ENCODE measurements around the gene TMA7. TPM values are rescaled to one million over a fixed set of nuclear protein-coding genes. Genes with fewer than 3 reads are reported as not detected.

Gene TMA7
- total and polyA plus RNA-seq, 2 of the 13 experiments (the other 11 are each of a cell fraction or from before 2014, with no cell fraction given) = 100 to 486 TPM

DNA sequence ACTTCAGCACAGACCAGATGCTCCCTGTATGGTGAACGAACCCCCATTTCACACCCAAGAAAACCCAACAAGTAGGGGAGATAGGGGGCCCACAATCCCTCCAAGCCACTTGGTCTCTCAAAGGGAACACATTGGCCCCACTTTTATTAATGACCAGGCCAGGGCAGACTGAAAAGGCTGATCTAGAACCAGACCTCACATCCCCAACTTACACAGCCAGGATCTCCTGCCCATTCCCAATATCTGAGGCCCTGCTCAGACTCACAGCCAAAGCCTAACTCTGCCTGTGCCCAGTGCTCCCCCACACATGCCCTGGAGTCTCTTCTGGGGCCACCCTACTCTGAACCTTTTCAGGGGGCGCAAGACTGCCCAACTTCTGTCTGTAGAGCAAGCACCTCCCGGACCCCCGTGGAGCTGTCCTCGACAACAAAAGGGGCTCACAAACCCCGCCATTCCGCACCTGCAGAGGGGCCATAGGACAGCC lies 11.9 kb upstream of the TMA7 start (continued):
- 0 out of 2 replicates have a peak, but pooled peaks have one; percentile 14 for TF ChIP-seq ZNF136 (CRISPR knock-in tag; IDR thresholded peaks at IDR 0.05; ENCODE audit: low read depth)
- 0 out of 2 replicates have a peak, but pooled peaks have one; percentile 64 for TF ChIP-seq SRY (CRISPR knock-in tag; IDR thresholded peaks at IDR 0.05)
- TF ChIP-seq, protein P1, sequence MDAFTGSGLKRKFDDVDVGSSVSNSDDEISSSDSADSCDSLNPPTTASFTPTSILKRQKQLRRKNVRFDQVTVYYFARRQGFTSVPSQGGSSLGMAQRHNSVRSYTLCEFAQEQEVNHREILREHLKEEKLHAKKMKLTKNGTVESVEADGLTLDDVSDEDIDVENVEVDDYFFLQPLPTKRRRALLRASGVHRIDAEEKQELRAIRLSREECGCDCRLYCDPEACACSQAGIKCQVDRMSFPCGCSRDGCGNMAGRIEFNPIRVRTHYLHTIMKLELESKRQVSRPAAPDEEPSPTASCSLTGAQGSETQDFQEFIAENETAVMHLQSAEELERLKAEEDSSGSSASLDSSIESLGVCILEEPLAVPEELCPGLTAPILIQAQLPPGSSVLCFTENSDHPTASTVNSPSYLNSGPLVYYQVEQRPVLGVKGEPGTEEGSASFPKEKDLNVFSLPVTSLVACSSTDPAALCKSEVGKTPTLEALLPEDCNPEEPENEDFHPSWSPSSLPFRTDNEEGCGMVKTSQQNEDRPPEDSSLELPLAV (CRISPR knock-in tag; conservative IDR thresholded peaks at IDR 0.05; ENCODE audit: low read depth) = no peak
- TF ChIP-seq, protein P2, sequence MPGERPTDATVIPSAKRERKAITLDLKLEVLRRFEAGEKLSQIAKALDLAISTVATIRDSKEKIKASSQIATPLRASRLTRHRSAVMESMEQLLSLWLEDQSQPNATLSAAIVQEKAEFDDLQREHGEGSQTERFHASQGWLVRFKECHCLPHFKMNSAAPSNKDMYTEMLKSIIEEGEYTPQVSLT (CRISPR knock-in tag; IDR thresholded peaks at IDR 0.05; ENCODE audit: borderline replicate concordance, low read depth) = no peak
- TF ChIP-seq FOXJ3 (CRISPR knock-in tag; IDR thresholded peaks at IDR 0.05; ENCODE audit: borderline replicate concordance) = no peak; the same call in 1 of the 2 replicates
- no peak for TF ChIP-seq ATF1 (CRISPR knock-in tag; IDR thresholded peaks at IDR 0.05)
- 0 out of 2 replicates have a peak, but pooled peaks have one; percentile 22 for TF ChIP-seq ZNF160 (CRISPR knock-in tag; IDR thresholded peaks at IDR 0.05)
- no peak for TF ChIP-seq GATA4 (IDR thresholded peaks at IDR 0.05; ENCODE audit: borderline replicate concordance, low read depth)
- no peak for TF ChIP-seq ZNF207 (IDR thresholded peaks at IDR 0.05; ENCODE audit: borderline replicate concordance)
- TF ChIP-seq AHR (CRISPR knock-in tag; IDR thresholded peaks at IDR 0.05) = no peak
- TF ChIP-seq, protein P3, sequence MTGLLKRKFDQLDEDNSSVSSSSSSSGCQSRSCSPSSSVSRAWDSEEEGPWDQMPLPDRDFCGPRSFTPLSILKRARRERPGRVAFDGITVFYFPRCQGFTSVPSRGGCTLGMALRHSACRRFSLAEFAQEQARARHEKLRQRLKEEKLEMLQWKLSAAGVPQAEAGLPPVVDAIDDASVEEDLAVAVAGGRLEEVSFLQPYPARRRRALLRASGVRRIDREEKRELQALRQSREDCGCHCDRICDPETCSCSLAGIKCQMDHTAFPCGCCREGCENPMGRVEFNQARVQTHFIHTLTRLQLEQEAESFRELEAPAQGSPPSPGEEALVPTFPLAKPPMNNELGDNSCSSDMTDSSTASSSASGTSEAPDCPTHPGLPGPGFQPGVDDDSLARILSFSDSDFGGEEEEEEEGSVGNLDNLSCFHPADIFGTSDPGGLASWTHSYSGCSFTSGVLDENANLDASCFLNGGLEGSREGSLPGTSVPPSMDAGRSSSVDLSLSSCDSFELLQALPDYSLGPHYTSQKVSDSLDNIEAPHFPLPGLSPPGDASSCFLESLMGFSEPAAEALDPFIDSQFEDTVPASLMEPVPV (CRISPR knock-in tag; IDR thresholded peaks at IDR 0.05) = peak; percentile 21; the same call in 1 of the 2 replicates
- no peak for TF ChIP-seq AGO1 (IDR thresholded peaks at IDR 0.05; ENCODE audit: low read depth, low read length, poor library complexity, severe bottlenecking)
- TF ChIP-seq SETDB1 (CRISPR knock-in tag; IDR thresholded peaks at IDR 0.05; ENCODE audit: borderline replicate concordance) = no peak
- no peak for TF ChIP-seq ZNF644 (CRISPR knock-in tag; IDR thresholded peaks at IDR 0.05; ENCODE audit: low read depth)
- TF ChIP-seq CBX5 (CRISPR knock-in tag; IDR thresholded peaks at IDR 0.05; ENCODE audit: borderline replicate concordance) = no peak
- TF ChIP-seq HMG20A (CRISPR knock-in tag; IDR thresholded peaks at IDR 0.05; ENCODE audit: borderline replicate concordance) = no peak
- TF ChIP-seq ZNF263 (CRISPR knock-in tag; IDR thresholded peaks at IDR 0.05) = peak; percentile 55; the same call in 1 of the 2 replicates
- no peak for TF ChIP-seq FOXK1 (CRISPR knock-in tag; IDR thresholded peaks at IDR 0.05; ENCODE audit: borderline replicate concordance, low read depth)
- TF ChIP-seq, protein P4, sequence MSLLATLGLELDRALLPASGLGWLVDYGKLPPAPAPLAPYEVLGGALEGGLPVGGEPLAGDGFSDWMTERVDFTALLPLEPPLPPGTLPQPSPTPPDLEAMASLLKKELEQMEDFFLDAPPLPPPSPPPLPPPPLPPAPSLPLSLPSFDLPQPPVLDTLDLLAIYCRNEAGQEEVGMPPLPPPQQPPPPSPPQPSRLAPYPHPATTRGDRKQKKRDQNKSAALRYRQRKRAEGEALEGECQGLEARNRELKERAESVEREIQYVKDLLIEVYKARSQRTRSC (CRISPR knock-in tag; IDR thresholded peaks at IDR 0.05; ENCODE audit: low read depth) = no peak
- TF ChIP-seq MED13 (CRISPR knock-in tag; IDR thresholded peaks at IDR 0.05) = no peak; the same call in 1 of the 2 replicates
- TF ChIP-seq, protein P5, sequence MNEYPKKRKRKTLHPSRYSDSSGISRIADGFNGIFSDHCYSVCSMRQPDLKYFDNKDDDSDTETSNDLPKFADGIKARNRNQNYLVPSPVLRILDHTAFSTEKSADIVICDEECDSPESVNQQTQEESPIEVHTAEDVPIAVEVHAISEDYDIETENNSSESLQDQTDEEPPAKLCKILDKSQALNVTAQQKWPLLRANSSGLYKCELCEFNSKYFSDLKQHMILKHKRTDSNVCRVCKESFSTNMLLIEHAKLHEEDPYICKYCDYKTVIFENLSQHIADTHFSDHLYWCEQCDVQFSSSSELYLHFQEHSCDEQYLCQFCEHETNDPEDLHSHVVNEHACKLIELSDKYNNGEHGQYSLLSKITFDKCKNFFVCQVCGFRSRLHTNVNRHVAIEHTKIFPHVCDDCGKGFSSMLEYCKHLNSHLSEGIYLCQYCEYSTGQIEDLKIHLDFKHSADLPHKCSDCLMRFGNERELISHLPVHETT (CRISPR knock-in tag; conservative IDR thresholded peaks at IDR 0.05) = no peak
- TF ChIP-seq SP2 (CRISPR knock-in tag; IDR thresholded peaks at IDR 0.05) = no peak
- TF ChIP-seq, protein P6, sequence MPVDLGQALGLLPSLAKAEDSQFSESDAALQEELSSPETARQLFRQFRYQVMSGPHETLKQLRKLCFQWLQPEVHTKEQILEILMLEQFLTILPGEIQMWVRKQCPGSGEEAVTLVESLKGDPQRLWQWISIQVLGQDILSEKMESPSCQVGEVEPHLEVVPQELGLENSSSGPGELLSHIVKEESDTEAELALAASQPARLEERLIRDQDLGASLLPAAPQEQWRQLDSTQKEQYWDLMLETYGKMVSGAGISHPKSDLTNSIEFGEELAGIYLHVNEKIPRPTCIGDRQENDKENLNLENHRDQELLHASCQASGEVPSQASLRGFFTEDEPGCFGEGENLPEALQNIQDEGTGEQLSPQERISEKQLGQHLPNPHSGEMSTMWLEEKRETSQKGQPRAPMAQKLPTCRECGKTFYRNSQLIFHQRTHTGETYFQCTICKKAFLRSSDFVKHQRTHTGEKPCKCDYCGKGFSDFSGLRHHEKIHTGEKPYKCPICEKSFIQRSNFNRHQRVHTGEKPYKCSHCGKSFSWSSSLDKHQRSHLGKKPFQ (CRISPR knock-in tag; IDR thresholded peaks at IDR 0.05; ENCODE audit: insufficient replicate concordance) = no peak
